ENCODE data around the gene IFRD2.

Gene IFRD2

GRCh38 chr3:50324351-50325112, 32.3 kb upstream of the IFRD2 start:
- Histone ChIP-seq H3K4me3 (ENCODE audit: control insufficient read depth in 1 of 7, extremely low read depth in 1 of 7, insufficient read depth in 4 of 7, low read depth in 2 of 7, low read length in 6 of 7) (no peak overlapping the region), H3K4me1 (ENCODE audit: control extremely low read depth in 1 of 4, control insufficient read depth in 4 of 4, insufficient read depth in 4 of 4, low read length in 3 of 4) (peaks cover 0 to 75% (median 56%) of the 10 kb centered on the region in 4 experiments), H3K36me3 (ENCODE audit: control insufficient read depth in 4 of 4, insufficient read depth in 4 of 4, low read length in 3 of 4) (peaks cover 3 to 18% (median 14%) of the 10 kb centered on the region in 4 experiments), H3K9me3 (ENCODE audit: control extremely low read depth in 1 of 5, control insufficient read depth in 4 of 5, insufficient read depth in 2 of 5, low read depth in 1 of 5, low read length in 4 of 5) (no peaks in the 10 kb centered on the region), H3K27me3 (replicated peaks in 2 of 5; ENCODE audit: control insufficient read depth in 4 of 5, insufficient read depth in 5 of 5, low read length in 4 of 5) (no peaks in the 10 kb centered on the region), H3K27ac (ENCODE audit: insufficient read depth in 1 of 2, low read depth in 1 of 2, low read length in 2 of 2, poor library complexity in 1 of 2, severe bottlenecking in 2 of 2) (no peak overlapping the region)
- DNase-seq: peak; percentile 72 to 81 (median 80)
- WGBS (ENCODE audit: insufficient coverage): 67% methylated on average over 2 of the region's 4 CpGs
- ChIA-PET CTCF (interaction anchor here (0.7 to 11.6 kb wide), 26 partner anchors 10 to 202 kb away, joined by 3 to 105 read pairs (median 6); partner anchors contain the start of genes GNAT1, HYAL1, HYAL3 and IFRD2), POLR2A (no interaction called here)

- Histone ChIP-seq H3K9me3 (ENCODE audit: control extremely low read depth in 1 of 5, control insufficient read depth in 4 of 5, insufficient read depth in 2 of 5, low read depth in 1 of 5, low read length in 4 of 5) (no peaks in the 10 kb centered on the region), H3K4me1 (ENCODE audit: control extremely low read depth in 1 of 4, control insufficient read depth in 4 of 4, insufficient read depth in 4 of 4, low read length in 3 of 4) (peaks cover 0 to 81% (median 63%) of the 10 kb centered on the region in 4 experiments), H3K4me3 (ENCODE audit: control insufficient read depth in 1 of 7, extremely low read depth in 1 of 7, insufficient read depth in 4 of 7, low read depth in 2 of 7, low read length in 6 of 7) (no peak overlapping the region), H3K27ac (ENCODE audit: insufficient read depth in 1 of 2, low read depth in 1 of 2, low read length in 2 of 2, poor library complexity in 1 of 2, severe bottlenecking in 2 of 2) (no peak overlapping the region), H3K36me3 (ENCODE audit: control insufficient read depth in 4 of 4, insufficient read depth in 4 of 4, low read length in 3 of 4) (peaks cover 0 to 23% (median 12%) of the 10 kb centered on the region in 4 experiments), H3K27me3 (replicated peaks in 2 of 5; ENCODE audit: control insufficient read depth in 4 of 5, insufficient read depth in 5 of 5, low read length in 4 of 5) (no peaks in the 10 kb centered on the region)
- DNase-seq: no peak
- ChIA-PET POLR2A (interaction anchor here (1.6 kb wide), 1 partner anchor 14 kb away, joined by 3 read pairs; no protein-coding TSS in a partner anchor), CTCF (interaction anchor here (0.7 to 11.6 kb wide), 24 partner anchors 9 to 201 kb away, joined by 3 to 105 read pairs (median 6); partner anchors contain the start of genes GNAT1, HYAL1, HYAL3 and IFRD2)
- 35% methylated on average over 4 of the region's 5 CpGs for WGBS (ENCODE audit: insufficient coverage)
These were observed 31.5 kb upstream of the IFRD2 start for GRCh38 chr3:50323614-50324199.

- WGBS (ENCODE audit: insufficient coverage): 83% methylated on average over 2 of the region's 4 CpGs
- peak in 1 of 3 donors; percentile 42 for DNase-seq
- H3K27ac ChIP-seq (ENCODE audit: insufficient read depth in 1 of 2, low read depth in 1 of 2, low read length in 2 of 2, poor library complexity in 1 of 2, severe bottlenecking in 2 of 2): no peak overlapping the region
- CTCF ChIA-PET: interaction anchor here (0.5 to 11.6 kb wide), 15 partner anchors 9 to 131 kb away, joined by 3 to 105 read pairs (median 10); partner anchors contain the start of genes GNAT1, HYAL1, HYAL3 and NAA80
- peak overlapping the region in 1 of 7 experiments; percentile 19 for H3K4me3 ChIP-seq (ENCODE audit: control insufficient read depth in 1 of 7, extremely low read depth in 1 of 7, insufficient read depth in 4 of 7, low read depth in 2 of 7, low read length in 6 of 7)
- POLR2A ChIA-PET: interaction anchor here (1.6 kb wide), 1 partner anchor 14 kb away, joined by 3 read pairs; no protein-coding TSS in a partner anchor
- peaks cover 0 to 28% (median 12%) of the 10 kb centered on the region in 4 experiments for H3K36me3 ChIP-seq (ENCODE audit: control insufficient read depth in 4 of 4, insufficient read depth in 4 of 4, low read length in 3 of 4)
- peaks cover 0 to 81% (median 62%) of the 10 kb centered on the region in 4 experiments for H3K4me1 ChIP-seq (ENCODE audit: control extremely low read depth in 1 of 4, control insufficient read depth in 4 of 4, insufficient read depth in 4 of 4, low read length in 3 of 4)
- H3K9me3 ChIP-seq (ENCODE audit: control extremely low read depth in 1 of 5, control insufficient read depth in 4 of 5, insufficient read depth in 2 of 5, low read depth in 1 of 5, low read length in 4 of 5): no peaks in the 10 kb centered on the region
- H3K27me3 ChIP-seq (replicated peaks in 2 of 5; ENCODE audit: control insufficient read depth in 4 of 5, insufficient read depth in 5 of 5, low read length in 4 of 5): no peaks in the 10 kb centered on the region
These were observed 30.9 kb upstream of the IFRD2 start for GRCh38 chr3:50323092-50323600.

GRCh38 chr3:50322386-50323091, 30.3 kb upstream of the IFRD2 start, which contains the start of gene HYAL2:
HYAL2 (minus strand) TSS chr3:50322745; CDS start chr3:50320489, 2,256 bp downstream.
- Histone ChIP-seq H3K4me3 (ENCODE audit: control insufficient read depth in 1 of 7, extremely low read depth in 1 of 7, insufficient read depth in 4 of 7, low read depth in 2 of 7, low read length in 6 of 7) (peak within 1 kb of the TSS; percentile 69 to 88 (median 82)), H3K27ac (ENCODE audit: insufficient read depth in 1 of 2, low read depth in 1 of 2, low read length in 2 of 2, poor library complexity in 1 of 2, severe bottlenecking in 2 of 2) (peak within 1 kb of the TSS; percentile 98 to 99), H3K36me3 (ENCODE audit: control insufficient read depth in 4 of 4, insufficient read depth in 4 of 4, low read length in 3 of 4) (peaks cover 0 to 33% (median 15%) of the 10 kb centered on the region in 4 experiments), H3K4me1 (ENCODE audit: control extremely low read depth in 1 of 4, control insufficient read depth in 4 of 4, insufficient read depth in 4 of 4, low read length in 3 of 4) (peaks cover 2 to 85% (median 65%) of the 10 kb centered on the region in 4 experiments), H3K27me3 (replicated peaks in 2 of 5; ENCODE audit: control insufficient read depth in 4 of 5, insufficient read depth in 5 of 5, low read length in 4 of 5) (no peaks in the 10 kb centered on the region), H3K9me3 (ENCODE audit: control extremely low read depth in 1 of 5, control insufficient read depth in 4 of 5, insufficient read depth in 2 of 5, low read depth in 1 of 5, low read length in 4 of 5) (no peaks in the 10 kb centered on the region)
- WGBS (ENCODE audit: insufficient coverage): 80% methylated on average over 20 of the region's 31 CpGs
- ChIA-PET CTCF (interaction anchor here (0.5 to 11.6 kb wide), 10 partner anchors 12 to 131 kb away, joined by 3 to 105 read pairs (median 8); partner anchors contain the start of genes GNAT1, HYAL1, HYAL3 and NAA80), POLR2A (interaction anchor here (1.6 kb wide), 1 partner anchor 15 kb away, joined by 3 read pairs; no protein-coding TSS in a partner anchor)
- no peak for DNase-seq

GRCh38 chr3:50322115-50322385, 29.8 kb upstream of the IFRD2 start:
- DNase-seq: no peak
- Histone ChIP-seq H3K27me3 (replicated peaks in 2 of 5; ENCODE audit: control insufficient read depth in 4 of 5, insufficient read depth in 5 of 5, low read length in 4 of 5) (no peaks in the 10 kb centered on the region), H3K4me3 (ENCODE audit: control insufficient read depth in 1 of 7, extremely low read depth in 1 of 7, insufficient read depth in 4 of 7, low read depth in 2 of 7, low read length in 6 of 7) (peak overlapping the region in 6 of 7 experiments; percentile 19 to 88 (median 84)), H3K4me1 (ENCODE audit: control extremely low read depth in 1 of 4, control insufficient read depth in 4 of 4, insufficient read depth in 4 of 4, low read length in 3 of 4) (peaks cover 2 to 83% (median 60%) of the 10 kb centered on the region in 4 experiments), H3K9me3 (ENCODE audit: control extremely low read depth in 1 of 5, control insufficient read depth in 4 of 5, insufficient read depth in 2 of 5, low read depth in 1 of 5, low read length in 4 of 5) (no peaks in the 10 kb centered on the region), H3K27ac (ENCODE audit: insufficient read depth in 1 of 2, low read depth in 1 of 2, low read length in 2 of 2, poor library complexity in 1 of 2, severe bottlenecking in 2 of 2) (peak overlapping the region in 1 of 2 experiments; percentile 99), H3K36me3 (ENCODE audit: control insufficient read depth in 4 of 4, insufficient read depth in 4 of 4, low read length in 3 of 4) (peaks cover 0 to 38% (median 17%) of the 10 kb centered on the region in 4 experiments)
- ChIA-PET POLR2A (interaction anchor here (0.6 kb wide), 1 partner anchor 31 kb away, joined by 3 read pairs; no protein-coding TSS in a partner anchor), CTCF (interaction anchor here (1.5 to 11.6 kb wide), 5 partner anchors 14 to 130 kb away, joined by 5 to 105 read pairs (median 11); partner anchors contain the start of genes GNAT1, HYAL1, HYAL3 and LSMEM2)
- WGBS (ENCODE audit: insufficient coverage): 36% methylated on average over 14 of the region's 14 CpGs

Data from common myeloid progenitor, CD34-positive (primary cell).